H1 (cell line): ENCODE measurements around the gene WIPF1. TPM values are rescaled to one million over a fixed set of nuclear protein-coding genes. Genes with fewer than 3 reads are reported as not detected.

ENCODE experiments used
- CTCF ChIA-PET: fragments of 300-600 bp; sonication (Branson Sonifier 250); formaldehyde crosslinking; loops from one replicate; lab custom pipeline; 2021; ENCODE audit not compliant: partially characterized antibody; lab: Charles Lee
- POLR2A ChIA-PET: fragments of 300-600 bp; sonication (Branson Sonifier 250); formaldehyde crosslinking; loops from one replicate; lab custom pipeline; 2021; ENCODE audit warnings: inconsistent platforms; ENCODE audit not compliant: partially characterized antibody; lab: Charles Lee
- DNase-seq, 2 experiments: peaks; one replicate each; pipeline versions ENCODE4 v3.0.0 to v3.0.0-alpha.2; 2010 to 2022; ENCODE audit warnings: low spot score in 2 of 2, low read depth in 1 of 2, mixed read lengths in 1 of 2
- FAIRE-seq: peaks from 2 replicates; lab custom pipeline; 2011; peaks lifted over from hg19 to GRCh38; lab: Jason Lieb, UNC
- H2AFZ ChIP-seq: 2 replicates; pipeline ENCODE4 v1.8.1; 2012; ENCODE audit warnings: low read length, inconsistent platforms
- H2AK5ac ChIP-seq: 2 replicates; pipeline ENCODE4 v1.6.1; 2013; ENCODE audit warnings: low read depth, low read length
- H2BK120ac ChIP-seq: replicated peaks from 2 replicates; pipeline ENCODE3; 2013; ENCODE audit warnings: low read depth, low read length, inconsistent platforms
- H2BK12ac ChIP-seq: 2 replicates; pipeline ENCODE4 v1.6.1; 2013; ENCODE audit warnings: low read depth, low read length
- H2BK15ac ChIP-seq: 2 replicates; pipeline ENCODE4 v1.6.1; 2013; ENCODE audit warnings: low read length
- H2BK20ac ChIP-seq: 2 replicates; pipeline ENCODE4 v1.6.1; 2013; ENCODE audit warnings: low read length
- H2BK5ac ChIP-seq: 2 replicates; pipeline ENCODE4 v1.6.1; 2013; ENCODE audit warnings: low read depth, low read length
- H3K14ac ChIP-seq: 2 replicates; pipeline ENCODE4 v1.6.1; 2013; ENCODE audit warnings: inconsistent platforms; ENCODE audit not compliant: insufficient read length
- H3K18ac ChIP-seq: 2 replicates; pipeline ENCODE4 v1.6.1; 2013; ENCODE audit warnings: low read length; ENCODE audit errors: extremely low read depth
- H3K23ac ChIP-seq: 2 replicates; pipeline ENCODE4 v1.6.1; 2013; ENCODE audit warnings: inconsistent platforms; ENCODE audit not compliant: insufficient read length
- H3K23me2 ChIP-seq: 2 replicates; pipeline ENCODE4 v1.6.1; 2013; ENCODE audit warnings: low read depth, low read length
- H3K27ac ChIP-seq: 2 replicates; pipeline ENCODE4 v1.6.1; 2011; ENCODE audit warnings: low read depth, low read length, inconsistent platforms
- H3K27me3 ChIP-seq, 4 experiments: replicated peaks in 1 of 4; 1 replicate in 1 of 4; 2 replicates in 3 of 4; pipeline versions ENCODE4 v1.6.1 to v1.8.1; 2011 to 2013; ENCODE audit warnings: low read length in 3 of 4, mild to moderate bottlenecking in 3 of 4, inconsistent platforms in 2 of 4, mixed read lengths in 2 of 4, moderate library complexity in 1 of 4; ENCODE audit not compliant: control insufficient read depth in 3 of 4, insufficient read depth in 3 of 4; ENCODE audit errors: extremely low read depth in 1 of 4
- H3K36me3 ChIP-seq, 4 experiments: 2 replicates each; pipeline versions ENCODE4 v1.6.1 to v1.8.1; 2011 to 2013; ENCODE audit warnings: mild to moderate bottlenecking in 4 of 4, low read length in 3 of 4, moderate library complexity in 2 of 4, control low read depth in 1 of 4, inconsistent platforms in 1 of 4; ENCODE audit not compliant: insufficient read depth in 4 of 4, control insufficient read depth in 2 of 4
- H3K4ac ChIP-seq: replicated peaks from 2 replicates; pipeline ENCODE3; 2013; ENCODE audit warnings: low read length, low read depth, mixed read lengths, inconsistent platforms; ENCODE audit not compliant: insufficient read length
- H3K4me1 ChIP-seq, 4 experiments: replicated peaks in 1 of 4; 1 replicate in 1 of 4; 2 replicates in 3 of 4; pipeline versions ENCODE4 v1.6.1 to v1.8.1; 2011 to 2013; ENCODE audit warnings: low read length in 3 of 4, inconsistent platforms in 2 of 4, mixed read lengths in 1 of 4; ENCODE audit not compliant: insufficient read depth in 4 of 4, control insufficient read depth in 3 of 4
- H3K4me2 ChIP-seq, 2 experiments: 2 replicates each; pipeline versions ENCODE4 v1.6.1 to v1.8.1; 2011 to 2013; ENCODE audit warnings: low read depth in 2 of 2, low read length in 2 of 2, control low read depth in 1 of 2, inconsistent platforms in 1 of 2, mild to moderate bottlenecking in 1 of 2; ENCODE audit not compliant: insufficient read depth in 1 of 2
- H3K4me3 ChIP-seq, 4 experiments: fragments of 200-600, 300-600 bp in 1 of 4; sonication (generic), shearing (Covaris generic), sonication (Bioruptor Twin) in 1 of 4; 2 replicates each; pipeline versions ENCODE4 v1.5.1 to v1.8.1; 2011 to 2016; ENCODE audit warnings: low read length in 4 of 4, low read depth in 3 of 4, control low read depth in 2 of 4, inconsistent platforms in 2 of 4, mild to moderate bottlenecking in 2 of 4, mixed read lengths in 1 of 4, moderate library complexity in 1 of 4; ENCODE audit not compliant: insufficient read depth in 2 of 4; ENCODE audit errors: extremely low read depth in 1 of 4
- H3K56ac ChIP-seq: replicated peaks from 2 replicates; pipeline ENCODE3; 2013; ENCODE audit warnings: low read depth, mild to moderate bottlenecking, mixed read lengths, low read length, inconsistent platforms; ENCODE audit not compliant: insufficient read length
- H3K79me1 ChIP-seq: 2 replicates; pipeline ENCODE4 v1.6.1; 2013; ENCODE audit warnings: low read depth, low read length, control low read depth
- H3K79me2 ChIP-seq, 2 experiments: 2 replicates each; pipeline versions ENCODE4 v1.6.1 to v1.8.1; 2012 to 2013; ENCODE audit warnings: low read length in 2 of 2, mild to moderate bottlenecking in 2 of 2, inconsistent platforms in 1 of 2; ENCODE audit not compliant: insufficient read depth in 2 of 2, control insufficient read depth in 1 of 2
- H3K9ac ChIP-seq, 4 experiments: replicated peaks in 1 of 4; 1 replicate in 1 of 4; 2 replicates in 3 of 4; pipeline versions ENCODE4 v1.6.1 to v1.8.1; 2011 to 2013; ENCODE audit warnings: low read depth in 3 of 4, low read length in 3 of 4, control low read depth in 2 of 4, mild to moderate bottlenecking in 2 of 4, moderate library complexity in 2 of 4, inconsistent platforms in 1 of 4; ENCODE audit errors: extremely low read depth in 1 of 4
- H3K9me3 ChIP-seq, 2 experiments: 2 replicates each; pipeline versions ENCODE4 v1.6.1 to v1.8.1; 2012 to 2013; ENCODE audit warnings: mild to moderate bottlenecking in 2 of 2, moderate library complexity in 2 of 2, control low read depth in 1 of 2, inconsistent platforms in 1 of 2, low read depth in 1 of 2, low read length in 1 of 2, mixed read lengths in 1 of 2; ENCODE audit not compliant: insufficient read depth in 2 of 2
- H4K20me1 ChIP-seq, 2 experiments: replicated peaks in 1 of 2; 2 replicates each; pipeline versions ENCODE3 to v1.8.1; 2011 to 2013; ENCODE audit warnings: inconsistent platforms in 2 of 2, low read length in 2 of 2, mild to moderate bottlenecking in 1 of 2; ENCODE audit not compliant: insufficient read depth in 2 of 2, control insufficient read depth in 1 of 2
- H4K5ac ChIP-seq: 2 replicates; pipeline ENCODE4 v1.6.1; 2013; ENCODE audit warnings: low read length, low read depth, mixed read lengths, inconsistent platforms; ENCODE audit not compliant: insufficient read length
- H4K8ac ChIP-seq: 2 replicates; pipeline ENCODE4 v1.8.0; 2013; ENCODE audit warnings: mild to moderate bottlenecking, moderate library complexity, low read length, inconsistent platforms; ENCODE audit not compliant: insufficient read depth; ENCODE audit errors: extremely low read depth
- H4K91ac ChIP-seq: replicated peaks from 2 replicates; pipeline ENCODE3; 2013; ENCODE audit warnings: low read length, mixed read lengths, inconsistent platforms; ENCODE audit not compliant: insufficient read length
- ASH2L ChIP-seq: fragments of 200-600, 300-600 bp; sonication (generic); IDR thresholded peaks from one replicate; pipeline ENCODE4 v1.7.1; 2017; ENCODE audit warnings: low read length
- CBX5 ChIP-seq: fragments of 300-800, 300-1000 bp; sonication (generic); IDR thresholded peaks from 2 replicates; pipeline ENCODE4 v1.7.1; 2016; ENCODE audit warnings: antibody characterized with exemption, low read length, low read depth
- CBX8 ChIP-seq: fragments of 300-800, 300-1000 bp; sonication (generic); IDR thresholded peaks from 2 replicates; pipeline ENCODE4 v1.7.1; 2016; ENCODE audit warnings: low read depth, low read length, borderline replicate concordance
- CEBPB ChIP-seq: IDR thresholded peaks from 2 replicates; pipeline ENCODE4 v1.6.1; 2012; ENCODE audit warnings: low read depth, low read length
- CREB1 ChIP-seq: IDR thresholded peaks from 2 replicates; pipeline ENCODE4 v1.6.1; 2012; ENCODE audit warnings: inconsistent platforms
- EGR1 ChIP-seq: IDR thresholded peaks from 2 replicates; pipeline ENCODE4 v1.6.1; 2011; ENCODE audit warnings: low read depth, low read length, borderline replicate concordance
- FOSL1 ChIP-seq: IDR thresholded peaks from 2 replicates; pipeline ENCODE4 v1.6.1; 2011; ENCODE audit warnings: mild to moderate bottlenecking, low read depth, low read length, moderate library complexity; ENCODE audit not compliant: insufficient read depth
- GABPA ChIP-seq: IDR thresholded peaks from 2 replicates; pipeline ENCODE4 v1.6.1; 2011; ENCODE audit warnings: mild to moderate bottlenecking, low read length, moderate library complexity, borderline replicate concordance; ENCODE audit not compliant: insufficient read depth
- GTF2F1 ChIP-seq: IDR thresholded peaks from 2 replicates; pipeline ENCODE4 v1.6.1; 2012; ENCODE audit warnings: low read depth, low read length, improper control_type of control experiment, borderline replicate concordance
- JUND ChIP-seq: IDR thresholded peaks from 2 replicates; pipeline ENCODE4 v1.6.1; 2011; ENCODE audit warnings: mild to moderate bottlenecking, improper control_type of control experiment, low read length
- KDM5A ChIP-seq: fragments of 200-600 bp; IDR thresholded peaks from 2 replicates; pipeline ENCODE4 v1.7.1; 2012; ENCODE audit warnings: mild to moderate bottlenecking, low read length, inconsistent platforms, mixed read lengths
- RFX5 ChIP-seq: IDR thresholded peaks from 2 replicates; pipeline ENCODE4 v1.6.1; 2011; ENCODE audit warnings: low read depth, low read length, improper control_type of control experiment, borderline replicate concordance
- SRF ChIP-seq: IDR thresholded peaks from 2 replicates; pipeline ENCODE4 v1.6.1; 2011; ENCODE audit warnings: mild to moderate bottlenecking, low read depth, low read length, moderate library complexity
- TAF1 ChIP-seq: IDR thresholded peaks from 2 replicates; pipeline ENCODE4 v1.6.1; 2011; ENCODE audit warnings: mild to moderate bottlenecking, low read depth, low read length
- WGBS, 2 experiments: shearing (Covaris generic) in 1 of 2; methylation state at CpG; one replicate each; pipeline versions ENCODE4 v1.1.6 to v1.1.7; 2013 to 2015; ENCODE audit warnings: low lambda C conversion rate in 2 of 2, mixed read lengths in 2 of 2, inconsistent platforms in 1 of 2, low coverage in 1 of 2, missing lambda C conversion rate in 1 of 2; ENCODE audit not compliant: insufficient replicate concordance in 2 of 2, insufficient coverage in 1 of 2, insufficient read length in 1 of 2; ENCODE audit errors: extremely low coverage in 1 of 2, missing lambda C conversion rate in 1 of 2; 5-methylcytosine and 5-hydroxymethylcytosine counted together
- polyA plus RNA-seq, 7 experiments: library from polyadenylated mRNA; depleted of rRNA in 3 of 7; stranded (reverse) in 5 of 7; unstranded in 2 of 7; fragments of >200 nt in 5 of 7; fragments of 200-250 nt in 2 of 7; gene quantifications; 1 replicate in 5 of 7; 2 replicates in 1 of 7; 4 replicates in 1 of 7; pipeline versions ENCODE4 v1.2.1 to v1.2.3, GENCODE V29; 2011 to 2013; ENCODE audit warnings: missing spikeins in 2 of 7, mixed read lengths in 2 of 7
- total RNA-seq: library from RNA; stranded (reverse); fragmentation: NEBNext Ultra II Directional; extraction: Animal tissue kit (Norgen Biotek cat#: 25700); gene quantifications from 2 replicates; pipeline ENCODE4 v1.2.1, GENCODE V29; 2021

Gene WIPF1
- total and polyA plus RNA-seq, 2 of the 8 experiments (the other 6 are each of a cell fraction or from before 2014, with no cell fraction given), result 4.7 to 5.2 TPM

- Histone ChIP-seq H2BK15ac (no peak overlapping the region), H3K18ac (no peak overlapping the region), H3K27ac (no peak overlapping the region), H3K4me2 (no peak overlapping the region), H3K79me2 (no peaks in the 10 kb centered on the region), H3K23me2 (no peaks in the 10 kb centered on the region), H3K79me1 (no peaks in the 10 kb centered on the region), H3K23ac (no peak overlapping the region), H3K4me3 (no peak overlapping the region), H3K56ac (no peak overlapping the region), H3K14ac (no peak overlapping the region), H3K9ac (no peak overlapping the region), H3K27me3 (no peaks in the 10 kb centered on the region), H3K4me1 (no peaks in the 10 kb centered on the region), H2BK12ac (no peak overlapping the region), H2AK5ac (no peak overlapping the region), H2BK120ac (no peak overlapping the region), H4K20me1 (no peaks in the 10 kb centered on the region), H3K4ac (no peak overlapping the region), H3K9me3 (peaks cover 0 to 10% of the 10 kb centered on the region in 2 experiments; a peak in 3 of 4 replicates), H2BK20ac (no peak overlapping the region), H4K5ac (no peak overlapping the region), H3K36me3 (no peaks in the 10 kb centered on the region), H2BK5ac (no peak overlapping the region), H4K91ac (no peak overlapping the region), H4K8ac (no peak overlapping the region), H2AFZ (no peak overlapping the region)
- TF ChIP-seq GTF2F1 (no peak), JUND (no peak), CBX5 (no peak), ASH2L (no peak), CREB1 (no peak), FOSL1 (no peak), KDM5A (no peak), CEBPB (no peak), CBX8 (no peak), RFX5 (no peak), SRF (no peak), GABPA (no peak), TAF1 (no peak), EGR1 (no peak)
- no peak for DNase-seq
- WGBS, 2 experiments, result 88% methylated on average over 1 of the region's 1 CpG; no CpG with 5 or more reads in 1 of the 2 experiments
- CTCF ChIA-PET, result no interaction called here
- POLR2A ChIA-PET, result no interaction called here
- FAIRE-seq, result no peak
Measured at GRCh38 chr2:174644406-174644805, 46.8 kb upstream of the WIPF1 start.
